GM19193 (cell line): ENCODE measurements around the gene TKFC.

Source experiments
- POLR2A ChIP-seq: IDR thresholded peaks from 4 replicates; pipeline ENCODE4 v1.6.1; 2011; ENCODE audit not compliant: insufficient read depth, insufficient read length; ENCODE audit errors: extremely low read depth

The TKFC gene

DNA sequence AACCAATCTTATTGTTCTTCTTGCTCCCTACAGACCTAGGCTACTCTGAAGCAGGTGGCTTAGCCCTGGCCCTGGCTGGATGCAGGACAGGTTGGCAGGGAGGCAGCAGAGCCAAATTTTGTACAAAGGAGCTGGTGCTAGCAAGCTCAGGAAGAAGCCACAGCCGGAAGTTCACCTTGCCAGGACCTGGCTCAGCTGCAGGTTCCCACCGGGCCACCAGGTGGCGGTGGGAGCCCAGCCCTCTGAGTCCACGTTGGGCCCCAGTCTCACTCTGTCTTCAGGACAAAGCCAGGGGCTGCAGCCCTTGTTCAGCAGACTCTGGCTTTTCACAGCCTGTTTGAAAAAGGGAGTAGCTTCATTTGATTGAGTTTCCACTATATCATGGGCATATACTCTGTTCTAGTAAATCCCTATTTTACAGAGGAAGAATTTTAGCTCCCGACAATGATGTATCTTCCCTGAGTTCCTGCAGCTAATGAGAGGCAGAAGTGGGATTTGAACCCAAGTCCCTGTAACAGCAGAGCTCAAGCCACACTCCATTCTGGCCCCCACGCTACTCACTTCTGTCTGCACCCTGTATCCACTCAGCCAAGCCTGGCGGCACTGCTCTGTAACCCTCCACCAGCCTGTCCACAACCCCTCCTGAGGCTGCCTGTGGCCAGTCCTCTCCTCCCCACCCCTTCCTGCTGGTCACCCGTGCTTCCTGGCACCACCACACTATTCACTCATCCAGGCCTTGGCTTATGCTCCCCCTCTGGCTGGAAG lies 3.3 kb downstream of the TKFC start:
- TF ChIP-seq POLR2A = no peak

DNA sequence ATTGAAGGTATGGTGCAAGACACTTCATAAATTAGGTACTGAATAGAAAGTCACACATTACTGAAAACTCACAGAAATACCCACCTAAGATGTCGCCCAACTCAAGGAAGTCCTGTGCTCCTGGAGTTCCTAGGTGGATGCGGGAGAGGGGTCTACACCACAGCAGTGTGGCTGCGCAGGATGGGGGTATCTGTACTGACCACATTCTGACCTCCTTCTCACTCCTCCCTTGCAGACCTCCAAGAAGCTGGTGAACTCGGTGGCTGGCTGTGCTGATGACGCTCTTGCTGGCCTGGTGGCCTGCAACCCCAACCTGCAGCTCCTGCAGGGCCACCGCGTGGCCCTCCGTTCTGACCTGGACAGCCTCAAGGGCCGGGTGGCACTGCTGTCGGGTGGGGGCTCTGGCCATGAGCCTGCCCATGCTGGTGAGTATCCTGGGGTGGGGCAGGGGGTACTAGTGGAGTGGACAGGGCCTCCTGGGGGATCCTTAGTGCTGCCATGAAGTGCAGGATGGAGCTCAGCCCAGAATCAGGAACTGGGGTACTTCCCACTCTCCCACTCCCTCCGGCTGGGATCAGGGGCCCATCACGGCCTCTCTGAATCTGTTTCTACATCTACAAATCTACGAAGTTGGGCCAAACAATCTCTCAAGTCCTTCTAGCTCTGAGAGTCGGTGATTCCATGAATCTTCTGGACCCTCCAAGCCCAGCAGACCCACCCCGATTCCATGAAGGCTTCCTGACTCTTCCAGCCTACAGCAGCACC lies 4.9 kb downstream of the TKFC start:
- no peak for TF ChIP-seq POLR2A

DNA sequence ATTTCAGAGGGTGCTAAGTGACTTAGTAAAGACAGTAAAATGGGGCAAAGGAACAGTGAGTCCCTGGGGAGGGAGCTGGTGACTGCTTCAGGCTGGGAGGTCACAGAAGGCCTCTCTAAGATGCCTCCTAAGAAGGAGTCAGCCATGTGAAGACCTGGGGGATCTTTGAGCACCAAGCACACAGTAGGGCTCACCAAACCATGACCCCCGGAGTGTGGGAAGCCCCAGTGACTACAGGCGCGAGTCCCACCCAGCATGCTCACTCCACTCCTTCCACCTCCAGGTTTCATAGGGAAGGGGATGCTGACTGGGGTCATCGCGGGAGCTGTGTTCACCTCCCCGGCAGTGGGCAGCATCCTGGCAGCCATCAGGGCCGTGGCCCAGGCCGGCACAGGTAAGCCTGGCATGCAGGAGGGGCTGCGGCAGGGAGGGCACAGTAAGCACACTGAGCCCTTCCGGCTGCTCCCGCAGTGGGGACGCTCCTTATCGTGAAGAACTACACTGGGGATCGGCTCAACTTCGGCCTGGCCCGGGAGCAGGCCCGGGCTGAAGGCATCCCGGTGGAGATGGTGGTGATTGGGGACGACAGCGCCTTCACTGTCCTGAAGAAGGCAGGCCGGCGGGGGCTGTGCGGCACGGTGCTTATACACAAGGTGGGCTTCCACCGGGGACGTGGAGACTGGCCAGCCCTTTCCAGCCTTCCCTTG lies 5.9 kb downstream of the TKFC start:
- no peak for TF ChIP-seq POLR2A

DNA sequence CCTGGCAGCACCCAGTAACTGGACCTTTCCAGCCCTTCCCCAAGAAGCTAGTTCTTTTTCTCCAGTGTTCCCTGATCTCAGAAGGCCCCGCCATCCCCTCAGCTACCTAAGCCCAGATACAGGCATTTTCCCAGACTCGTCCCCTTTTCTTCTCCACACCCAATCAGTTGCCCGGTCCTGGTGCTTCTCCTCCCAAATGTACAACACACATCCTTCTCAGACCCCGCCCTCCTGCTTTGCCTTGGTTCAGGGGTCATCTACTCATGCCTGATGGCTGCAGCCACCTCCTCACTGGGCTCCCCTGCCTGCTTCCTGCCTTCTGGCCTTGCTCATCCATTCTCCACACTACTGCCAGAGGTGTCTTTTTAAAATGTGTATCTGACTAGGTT lies 6.5 kb downstream of the TKFC start:
- TF ChIP-seq POLR2A = no peak

DNA sequence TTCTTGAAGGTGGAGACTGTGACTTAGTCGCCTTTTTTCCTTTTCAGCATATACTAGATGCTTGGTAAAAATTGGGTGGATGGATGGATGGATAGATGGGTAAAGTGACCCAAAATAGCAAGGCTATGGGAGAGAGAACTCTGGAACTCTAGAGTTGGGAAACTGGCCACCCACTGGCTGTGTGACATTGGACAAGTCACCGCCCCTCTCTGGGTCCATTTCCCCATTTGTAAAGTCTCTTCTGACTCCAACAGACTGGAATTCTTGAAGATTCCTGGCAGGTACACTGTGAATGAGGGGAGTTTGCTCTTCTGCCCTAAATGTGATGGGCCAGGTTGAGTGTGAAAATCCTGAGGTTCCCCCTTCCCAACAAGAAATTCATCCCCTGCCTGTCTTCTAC lies 8.0 kb downstream of the TKFC start:
- TF ChIP-seq POLR2A = no peak

DNA sequence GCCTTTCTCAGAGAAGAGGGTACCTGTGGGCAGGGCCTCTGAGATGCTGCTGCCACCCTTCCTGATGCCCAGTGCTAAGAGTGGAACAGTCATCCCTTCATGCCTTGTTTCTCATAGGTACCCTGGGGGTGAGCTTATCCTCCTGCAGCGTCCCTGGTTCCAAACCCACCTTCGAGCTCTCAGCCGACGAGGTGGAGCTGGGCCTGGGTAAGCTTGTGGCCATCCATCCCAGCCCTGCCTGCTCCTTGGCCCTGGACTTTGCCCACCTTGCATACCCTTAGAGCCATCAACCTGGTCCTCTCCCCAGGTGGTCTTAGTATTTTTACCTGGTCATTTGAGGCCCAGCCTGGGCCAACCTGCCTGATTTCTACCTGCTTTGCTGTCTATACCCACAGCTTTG lies 8.7 kb downstream of the TKFC start:
- no peak for TF ChIP-seq POLR2A

DNA sequence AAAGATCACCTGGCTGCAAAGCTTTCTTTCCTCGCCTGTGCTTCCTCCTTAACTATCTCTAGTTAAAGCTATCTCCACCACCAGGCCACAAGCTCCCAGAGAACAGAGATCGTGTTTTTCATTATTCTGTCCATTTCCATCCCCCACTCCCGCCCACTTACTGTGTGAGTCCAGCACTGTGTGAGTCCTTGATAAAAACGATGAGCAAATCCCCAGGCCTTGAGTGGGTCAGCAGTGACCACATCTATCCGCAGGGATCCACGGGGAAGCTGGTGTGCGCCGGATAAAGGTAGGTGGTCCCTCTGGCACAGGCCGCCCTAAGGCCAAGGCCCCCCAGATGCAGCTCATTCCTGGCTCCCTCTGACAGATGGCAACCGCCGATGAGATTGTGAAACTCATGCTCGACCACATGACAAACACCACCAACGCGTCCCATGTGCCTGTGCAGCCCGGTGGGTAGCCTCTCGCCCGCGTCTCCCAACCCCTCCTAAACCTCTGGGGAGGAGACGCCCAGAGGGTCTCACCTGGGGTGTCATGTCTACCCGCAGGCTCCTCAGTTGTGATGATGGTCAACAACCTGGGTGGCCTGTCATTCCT lies 9.3 kb downstream of the TKFC start:
- no peak for TF ChIP-seq POLR2A

DNA sequence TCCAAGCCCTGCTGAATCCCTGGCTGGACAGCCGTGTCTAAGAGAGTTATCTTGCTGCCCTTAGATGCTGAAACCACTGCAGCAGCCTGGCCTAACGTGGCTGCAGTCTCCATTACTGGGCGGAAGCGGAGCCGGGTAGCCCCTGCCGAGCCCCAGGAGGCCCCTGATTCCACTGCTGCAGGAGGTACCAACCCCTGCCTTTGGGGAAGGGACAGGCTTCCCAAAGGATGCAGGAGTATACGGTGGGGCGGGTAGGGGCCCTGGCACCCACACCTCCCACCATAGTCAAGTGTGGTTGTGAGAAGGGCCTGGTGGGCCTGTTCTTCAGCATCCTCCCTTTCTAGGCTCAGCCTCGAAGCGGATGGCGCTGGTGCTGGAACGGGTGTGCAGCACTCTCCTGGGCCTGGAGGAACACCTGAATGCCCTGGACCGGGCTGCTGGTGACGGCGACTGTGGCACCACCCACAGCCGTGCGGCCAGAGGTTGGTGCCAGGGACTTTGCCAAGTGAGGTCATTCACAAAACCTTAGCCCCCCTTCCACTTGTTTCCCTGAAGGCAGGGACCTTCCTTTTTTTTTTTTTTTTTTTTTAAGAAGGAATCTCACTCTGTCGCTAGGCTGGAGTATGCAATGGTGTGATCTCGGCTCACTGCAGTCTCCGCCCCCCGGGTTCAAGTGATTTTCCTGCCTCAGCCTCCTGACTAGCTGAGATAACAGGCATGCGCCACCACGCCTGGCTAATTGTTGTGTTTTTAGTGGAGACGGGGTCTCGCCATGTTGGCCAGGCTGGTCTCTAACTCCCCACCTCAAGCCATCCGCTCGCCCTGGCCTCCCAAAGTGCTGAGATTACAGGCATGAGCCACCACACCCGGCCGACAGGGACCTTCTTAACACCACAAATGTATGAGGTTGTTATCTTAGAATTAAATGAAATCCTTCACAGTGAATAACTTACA lies 11.0 kb downstream of the TKFC start:
- no peak for TF ChIP-seq POLR2A

DNA sequence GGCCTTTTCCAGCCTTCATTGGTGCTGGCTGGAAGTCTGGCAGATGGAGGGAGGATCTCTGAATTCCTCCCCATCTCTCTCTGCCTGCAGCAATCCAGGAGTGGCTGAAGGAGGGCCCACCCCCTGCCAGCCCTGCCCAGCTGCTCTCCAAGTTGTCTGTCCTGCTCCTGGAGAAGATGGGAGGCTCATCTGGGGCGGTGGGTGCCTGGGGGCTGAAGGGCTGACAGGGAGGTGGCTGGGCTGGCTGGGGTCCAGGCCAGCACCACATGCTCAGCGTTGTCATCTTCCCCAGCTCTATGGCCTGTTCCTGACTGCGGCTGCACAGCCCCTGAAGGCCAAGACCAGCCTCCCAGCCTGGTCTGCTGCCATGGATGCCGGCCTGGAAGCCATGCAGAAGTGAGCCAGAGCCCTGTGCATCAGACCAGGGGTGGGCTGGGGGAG lies 12.2 kb downstream of the TKFC start:
- TF ChIP-seq POLR2A = no peak

DNA sequence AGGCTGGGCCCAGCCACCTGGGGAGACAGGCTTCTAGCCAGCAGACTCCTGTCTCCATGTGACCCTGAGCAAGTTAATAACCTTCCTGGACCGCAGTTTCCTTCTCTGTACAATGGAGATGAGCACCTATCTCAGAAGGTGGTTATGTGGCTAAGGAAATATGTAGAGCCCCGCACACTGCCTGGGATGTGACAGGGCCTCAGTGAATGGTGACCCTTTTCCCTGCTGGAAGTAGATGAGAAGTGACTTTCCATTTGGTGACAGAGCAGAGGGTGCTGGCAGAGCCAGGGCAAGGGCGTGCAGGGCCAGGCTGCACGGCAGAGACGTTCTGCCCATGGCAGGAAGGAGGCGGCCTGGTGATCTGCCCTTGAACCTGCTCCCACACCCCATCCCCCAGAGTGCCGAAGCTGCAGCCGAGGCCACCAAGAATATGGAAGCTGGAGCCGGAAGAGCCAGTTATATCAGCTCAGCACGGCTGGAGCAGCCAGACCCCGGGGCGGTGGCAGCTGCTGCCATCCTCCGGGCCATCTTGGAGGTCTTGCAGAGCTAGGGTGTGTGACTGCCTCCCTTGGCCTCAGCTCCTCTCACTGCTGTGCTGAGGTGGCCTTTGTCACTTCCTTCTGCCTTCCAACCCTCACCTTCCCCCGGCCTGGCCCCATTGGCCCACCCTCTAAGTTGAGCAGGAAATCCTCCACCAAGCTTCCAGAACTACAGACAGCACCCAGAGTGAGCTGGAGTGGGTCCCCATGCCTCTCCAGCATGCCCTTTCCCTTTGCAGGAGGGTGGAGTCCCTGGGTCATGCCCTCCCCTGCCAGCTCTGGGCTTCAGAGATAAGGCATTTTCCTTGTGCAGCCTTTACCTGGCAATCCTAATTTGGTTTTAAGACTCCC lies 13.2 kb downstream of the TKFC start:
- no peak for TF ChIP-seq POLR2A

DNA sequence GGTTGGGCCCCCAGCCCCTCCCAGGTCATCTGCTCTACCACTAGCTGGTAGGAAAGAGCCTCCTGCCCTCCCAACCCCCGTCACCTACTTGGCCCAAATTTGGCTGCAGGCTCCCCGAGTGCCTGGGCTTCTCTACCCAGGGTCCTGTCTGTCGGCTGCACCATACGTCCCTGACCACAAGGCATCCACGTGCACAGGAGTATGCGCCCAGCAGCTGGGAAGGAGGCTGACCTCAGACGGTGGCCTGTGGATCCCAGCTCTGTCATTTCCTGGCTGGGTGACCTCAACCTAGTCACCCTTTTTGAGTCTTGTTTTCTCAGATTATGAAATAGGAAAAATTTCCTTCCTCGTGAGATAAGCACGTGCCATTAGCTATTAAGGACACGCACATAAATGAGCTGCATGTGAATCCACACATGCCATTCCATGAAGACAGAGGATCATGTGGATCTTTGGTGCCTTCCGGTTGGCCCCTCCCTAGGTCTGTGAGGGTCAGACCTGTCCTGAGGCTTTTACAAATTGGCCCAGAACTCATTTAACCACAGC lies 15.0 kb downstream of the TKFC start:
- no peak for TF ChIP-seq POLR2A

DNA sequence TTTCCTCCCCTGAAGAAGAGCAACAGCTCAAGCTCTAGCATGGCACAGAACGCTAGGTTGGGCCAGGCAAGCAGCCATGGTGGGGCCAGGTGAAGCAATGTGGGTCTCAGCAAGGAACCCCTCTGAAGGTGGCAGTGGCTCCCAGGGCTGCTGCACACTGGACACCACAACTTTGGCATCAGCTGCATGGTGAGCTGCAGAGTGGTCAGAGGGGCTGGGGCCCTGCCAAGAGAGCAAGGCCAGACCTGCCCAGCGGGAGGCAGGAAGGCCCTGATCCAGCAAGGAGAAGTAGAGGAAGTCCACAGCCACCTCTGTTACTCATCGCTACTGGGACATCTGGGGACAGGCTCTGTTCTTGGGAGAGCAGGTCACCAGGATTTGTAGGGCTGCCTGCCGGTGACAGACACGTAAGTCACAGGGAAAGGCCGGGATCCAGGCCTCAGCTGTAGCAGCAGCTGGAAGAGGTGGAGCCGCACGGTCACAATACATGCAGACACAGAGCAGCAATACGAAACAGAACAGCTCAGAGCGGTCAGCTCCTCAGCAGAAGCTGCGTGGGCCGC lies 16.2 kb downstream of the TKFC start:
- TF ChIP-seq POLR2A = no peak

DNA sequence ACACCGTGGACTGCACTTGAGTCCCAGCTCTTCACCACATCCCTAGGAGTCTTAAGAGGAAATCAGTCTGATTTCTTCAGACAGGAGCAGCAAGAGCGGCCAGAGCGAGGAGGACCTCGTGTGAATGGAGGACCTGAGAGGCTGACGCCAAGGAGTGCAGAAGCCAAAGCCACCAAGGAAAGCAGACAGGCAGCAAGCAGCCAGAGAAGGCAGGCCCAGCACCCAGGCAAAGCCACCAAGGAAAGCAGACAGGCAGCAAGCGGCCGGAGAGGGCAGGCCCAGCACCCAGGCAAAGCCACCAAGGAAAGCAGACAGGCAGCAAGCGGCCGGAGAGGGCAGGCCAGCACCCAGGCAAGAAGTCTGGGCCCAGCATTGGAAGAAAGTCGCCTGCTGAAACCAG lies 16.9 kb downstream of the TKFC start:
- TF ChIP-seq POLR2A = no peak

DNA sequence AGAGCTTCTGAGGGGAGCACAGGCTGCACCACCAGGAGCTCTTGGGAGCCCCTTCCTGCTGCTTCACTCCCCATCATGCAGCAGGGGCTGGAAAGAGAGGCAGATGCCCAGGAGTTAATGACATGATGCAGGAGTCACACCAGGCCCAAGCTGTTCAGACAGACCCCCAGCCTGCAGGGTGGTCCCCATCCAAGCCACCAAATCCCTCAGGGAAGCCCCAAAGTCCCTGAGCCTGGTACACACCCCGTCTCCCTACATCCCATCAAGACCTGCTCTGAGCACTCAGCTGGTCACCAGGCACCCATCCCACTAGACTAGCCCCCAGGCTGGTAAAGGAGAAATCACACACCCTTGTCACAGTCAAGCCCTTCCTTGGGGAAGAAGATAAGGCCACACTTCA lies 17.3 kb downstream of the TKFC start:
- no peak for TF ChIP-seq POLR2A
